8988T (cell line): Measurements from ENCODE around the gene TSBP1.
"Not testable (repeated sequence)": the region's sequence is repeated elsewhere in the genome, so short reads cannot be mapped to it uniquely, and the experiment has no call there.

ENCODE experiments used
- DNase-seq: peaks from one replicate; pipeline ENCODE4 v3.0.0; 2011

The TSBP1 gene

GRCh38 chr6:32271429-32271828 is 100.3 kb downstream of the TSBP1 start:
- no peak for DNase-seq

- DNase-seq = not testable (repeated sequence)
These were observed 103.2 kb downstream of the TSBP1 start for GRCh38 chr6:32268459-32268858.

- no peak for DNase-seq
These were observed 104.7 kb downstream of the TSBP1 start for GRCh38 chr6:32267035-32267434.

- DNase-seq = not testable (repeated sequence)
These were observed 114.4 kb downstream of the TSBP1 start for GRCh38 chr6:32257262-32257661.

GRCh38 chr6:32255199-32256153 is 116.2 kb downstream of the TSBP1 start:
- DNase-seq = peak; percentile 56

GRCh38 chr6:32254761-32255198 is 116.9 kb downstream of the TSBP1 start:
- no peak for DNase-seq

GRCh38 chr6:32252331-32253009 is 119.2 kb downstream of the TSBP1 start:
- no peak for DNase-seq

GRCh38 chr6:32249262-32249661 is 122.4 kb downstream of the TSBP1 start:
- no peak for DNase-seq

GRCh38 chr6:32247401-32247800 is 124.3 kb downstream of the TSBP1 start:
- DNase-seq = no peak

GRCh38 chr6:32244946-32245398 is 126.7 kb downstream of the TSBP1 start:
- peak; percentile 82 for DNase-seq

GRCh38 chr6:32244270-32244669 is 127.4 kb downstream of the TSBP1 start:
- no peak for DNase-seq
